T-cell (primary cell): Measurements from ENCODE around the gene SLC1A3. TPM values are rescaled to one million over a fixed set of nuclear protein-coding genes. Genes with fewer than 3 reads are reported as not detected.

ENCODE experiments used
- ATAC-seq, 4 experiments: fragments of 200-7000 bp in 3 of 4; fragments of 150-1000 bp in 1 of 4; cut with Tn5 transposase; replicated peaks in 1 of 4; 1 replicate in 3 of 4; 2 replicates in 1 of 4; pipeline ENCODE4 v1.10.0; 2021; ENCODE audit warnings: moderate library complexity in 3 of 4, mild to moderate bottlenecking in 2 of 4, moderate number of reproducible peaks in 1 of 4
- CTCF ChIA-PET, 2 donors: fragments of 300-600 bp; sonication (Branson Sonifier 250); formaldehyde crosslinking; loops; one replicate each; lab custom pipeline; 2022; ENCODE audit warnings: antibody characterized with exemption in 2 of 2; lab: Charles Lee
- POLR2A ChIA-PET, 2 donors: fragments of 300-600 bp; sonication (Branson Sonifier 250); formaldehyde crosslinking; loops; one replicate each; lab custom pipeline; 2022; ENCODE audit warnings: antibody characterized with exemption in 2 of 2; lab: Charles Lee
- DNase-seq, 35 experiments: peaks; one replicate each; pipeline versions ENCODE4 v3.0.0 to v3.0.0-alpha.2; 2013 to 2023
- H3K27ac ChIP-seq: one replicate; pipeline ENCODE4 v1.5.1; 2013; ENCODE audit warnings: low read length
- H3K27me3 ChIP-seq, 2 experiments: replicated peaks in 1 of 2; 1 replicate in 1 of 2; 2 replicates in 1 of 2; pipeline versions ENCODE4 v1.6.1 to v1.7.0; 2013; ENCODE audit warnings: low read length in 1 of 2, mixed read lengths in 1 of 2; ENCODE audit not compliant: control insufficient read depth in 2 of 2, insufficient read depth in 2 of 2; ENCODE audit errors: extremely low read depth in 1 of 2
- H3K36me3 ChIP-seq, 2 donors: 1 replicate in 1 of 2; 2 replicates in 1 of 2; pipeline versions ENCODE4 v1.6.1 to v1.7.0; 2013; ENCODE audit warnings: low read length in 1 of 2; ENCODE audit not compliant: control insufficient read depth in 2 of 2, insufficient read depth in 1 of 2; ENCODE audit errors: extremely low read depth in 1 of 2
- H3K4me1 ChIP-seq, 2 experiments: 1 replicate in 1 of 2; 2 replicates in 1 of 2; pipeline versions ENCODE4 v1.6.1 to v1.7.0; 2013; ENCODE audit warnings: low read length in 2 of 2, mixed read lengths in 1 of 2; ENCODE audit not compliant: insufficient read depth in 2 of 2, control insufficient read depth in 1 of 2; ENCODE audit errors: extremely low read depth in 1 of 2
- H3K4me3 ChIP-seq, 2 donors: 1 replicate in 1 of 2; 2 replicates in 1 of 2; pipeline versions ENCODE4 v1.5.1 to v1.7.0; 2013; ENCODE audit warnings: mild to moderate bottlenecking in 2 of 2, low read length in 1 of 2, moderate library complexity in 1 of 2; ENCODE audit not compliant: control insufficient read depth in 1 of 2; ENCODE audit errors: extremely low read depth in 1 of 2
- H3K9me3 ChIP-seq: 2 replicates; pipeline ENCODE4 v1.7.0; 2013
- H3K27ac Mint-ChIP-seq, 2 donors: one replicate each; pipeline ENCODE4 v1.8.0; 2020 to 2021; ENCODE audit warnings: mild to moderate bottlenecking in 2 of 2, mixed read lengths in 2 of 2
- H3K27me3 Mint-ChIP-seq, 2 donors: one replicate each; pipeline ENCODE4 v1.8.0; 2021 to 2022; ENCODE audit warnings: mixed read lengths in 2 of 2
- H3K36me3 Mint-ChIP-seq: one replicate; pipeline ENCODE4 v1.8.0; 2021; ENCODE audit warnings: mixed read lengths
- H3K4me1 Mint-ChIP-seq, 3 donors: one replicate each; pipeline ENCODE4 v1.8.0; 2020 to 2022; ENCODE audit warnings: mixed read lengths in 3 of 3, mild to moderate bottlenecking in 1 of 3
- H3K4me3 Mint-ChIP-seq, 3 donors: one replicate each; pipeline ENCODE4 v1.8.0; 2020 to 2022; ENCODE audit warnings: mild to moderate bottlenecking in 3 of 3, mixed read lengths in 3 of 3, moderate library complexity in 3 of 3
- H3K9me3 Mint-ChIP-seq, 3 donors: one replicate each; pipeline ENCODE4 v1.8.0; 2020 to 2022; ENCODE audit warnings: mixed read lengths in 3 of 3
- WGBS: methylation state at CpG from one replicate; pipeline ENCODE4 v1.1.5; 2013; ENCODE audit warnings: missing lambda C conversion rate; ENCODE audit not compliant: insufficient coverage; 5-methylcytosine and 5-hydroxymethylcytosine counted together
- total RNA-seq, 35 experiments: library from RNA in 6 of 35; stranded (reverse) in 6 of 35; fragments of 120-200 nt in 1 of 35; gene quantifications; one replicate each; pipeline versions ENCODE4 v1.2.1 to v1.2.4 and lab custom pipeline; 2013 to 2026

SLC1A3 gene
- total RNA-seq, 5 donors from 2014 or later (not counting 1 experiment from before 2014, with no cell fraction given) = 0.12 to 0.25 (median 0.23) TPM; not detected in 2

DNA sequence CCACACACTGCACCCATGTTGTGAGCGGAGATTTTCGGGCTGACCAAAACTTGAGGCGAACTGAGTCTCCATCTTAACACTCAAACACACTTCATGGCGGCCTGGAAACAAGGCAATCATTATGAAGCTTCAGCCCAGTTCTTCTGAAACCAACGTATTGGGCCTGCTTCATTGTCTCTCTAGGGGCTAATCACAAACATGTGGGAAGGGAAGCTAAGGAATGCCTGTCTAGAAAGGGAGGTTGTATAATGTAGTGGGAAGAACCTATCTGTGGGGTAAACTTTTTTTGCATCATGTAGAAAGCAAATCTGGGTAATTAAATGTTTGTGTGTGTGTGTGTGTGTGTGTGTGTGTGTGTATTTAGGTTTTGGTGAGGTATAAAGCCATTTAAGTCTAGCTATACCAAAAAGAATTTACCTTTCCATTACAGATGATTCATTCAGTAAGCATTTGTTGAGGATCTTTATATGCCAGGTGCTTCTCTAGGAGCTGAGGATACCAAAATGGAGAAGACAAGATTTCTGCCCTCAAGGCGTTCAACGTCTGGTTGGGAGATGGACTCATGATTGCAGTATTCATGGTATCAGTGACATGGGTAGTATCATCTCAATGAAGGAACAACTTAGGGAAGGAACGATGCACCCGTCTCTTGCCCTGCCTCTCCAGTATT, 29.4 kb downstream of the SLC1A3 start:
- Mint-ChIP-seq H3K27ac (no peak overlapping the region), H3K9me3 (no peaks in the 10 kb centered on the region), H3K36me3 (no peaks in the 10 kb centered on the region), H3K4me1 (no peaks in the 10 kb centered on the region), H3K27me3 (peaks cover 18 to 28% of the 10 kb centered on the region in 2 donors), H3K4me3 (no peak overlapping the region)
- no peaks in the 10 kb centered on the region for H3K36me3 ChIP-seq
- no peak overlapping the region for H3K4me3 ChIP-seq
- H3K27me3 ChIP-seq = peaks cover 0 to 2% of the 10 kb centered on the region in 2 experiments
- WGBS = 72% methylated on average over 2 of the region's 9 CpGs
- no peak overlapping the region for H3K27ac ChIP-seq
- ChIA-PET POLR2A (interaction anchor here in 1 of 2 donors (0.7 kb wide), 1 partner anchor 29 kb away, joined by 3 read pairs; the partner anchor contains the start of gene SLC1A3), CTCF (no interaction called here)
- H3K9me3 ChIP-seq = no peaks in the 10 kb centered on the region
- no peak for ATAC-seq
- DNase-seq = no peak
- H3K4me1 ChIP-seq = no peaks in the 10 kb centered on the region

DNA sequence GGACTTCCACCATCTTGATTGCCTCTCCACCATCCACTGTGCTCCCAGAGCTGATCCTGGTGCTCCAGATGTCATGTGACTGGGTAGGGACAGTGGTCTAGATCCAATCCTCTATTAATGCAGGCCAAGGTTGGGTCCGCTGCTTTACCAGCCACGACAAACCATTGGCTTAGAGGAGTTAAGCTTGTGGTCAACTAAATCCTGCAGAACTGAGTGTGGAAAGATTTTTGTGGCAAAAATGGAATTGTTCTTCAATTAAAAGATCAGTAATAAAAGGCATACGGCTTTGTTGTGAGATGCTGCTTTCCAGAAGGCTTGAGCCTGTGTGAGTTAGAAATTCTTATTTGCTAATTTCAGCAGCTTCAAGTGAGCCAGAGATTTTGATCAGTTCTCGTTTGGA, 30.7 kb downstream of the SLC1A3 start:
- H3K27ac ChIP-seq = no peak overlapping the region
- H3K27me3 ChIP-seq = peaks cover 0 to 2% of the 10 kb centered on the region in 2 experiments
- no peaks in the 10 kb centered on the region for H3K9me3 ChIP-seq
- WGBS = 93% methylated on average over 3 of the region's 4 CpGs
- no peaks in the 10 kb centered on the region for H3K36me3 Mint-ChIP-seq
- no peaks in the 10 kb centered on the region for H3K4me1 ChIP-seq
- H3K9me3 Mint-ChIP-seq = no peaks in the 10 kb centered on the region
- ChIA-PET POLR2A (no interaction called here), CTCF (interaction anchor here in 1 of 2 donors (0.5 kb wide), 1 partner anchor 62 kb away, joined by 5 read pairs; no protein-coding TSS in a partner anchor)
- no peak overlapping the region for H3K27ac Mint-ChIP-seq
- H3K36me3 ChIP-seq = no peaks in the 10 kb centered on the region
- no peak overlapping the region for H3K4me3 ChIP-seq
- peaks cover 18 to 23% of the 10 kb centered on the region in 2 donors for H3K27me3 Mint-ChIP-seq
- no peaks in the 10 kb centered on the region for H3K4me1 Mint-ChIP-seq
- no peak for ATAC-seq
- H3K4me3 Mint-ChIP-seq = no peak overlapping the region
- no peak for DNase-seq

DNA sequence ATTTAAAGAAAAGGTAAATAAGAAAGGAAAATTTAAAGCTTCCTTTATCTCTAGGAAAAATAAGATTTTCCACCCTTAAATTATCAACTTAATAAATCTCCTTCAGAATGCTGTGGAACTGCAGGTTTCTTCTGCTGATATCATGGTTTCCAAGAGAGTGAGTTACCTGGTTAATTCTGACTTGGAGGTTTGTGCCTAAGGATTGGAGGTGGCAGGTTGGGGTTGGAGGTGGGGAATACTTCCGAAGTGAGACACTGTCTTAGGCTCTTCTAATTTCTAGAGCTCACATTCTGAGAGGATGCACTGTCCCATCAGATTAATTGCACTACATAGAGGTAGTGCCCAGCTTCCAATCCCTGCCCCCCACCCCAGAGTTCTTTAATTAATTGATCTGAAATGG, 31.1 kb downstream of the SLC1A3 start:
- H3K4me1 Mint-ChIP-seq = no peaks in the 10 kb centered on the region
- DNase-seq (no peak), ATAC-seq (no peak)
- no peaks in the 10 kb centered on the region for H3K9me3 ChIP-seq
- CTCF ChIA-PET = no interaction called here
- H3K4me3 ChIP-seq = no peak overlapping the region
- H3K4me3 Mint-ChIP-seq = no peak overlapping the region
- no peak overlapping the region for H3K27ac ChIP-seq
- H3K27ac Mint-ChIP-seq = no peak overlapping the region
- no peaks in the 10 kb centered on the region for H3K36me3 ChIP-seq
- POLR2A ChIA-PET = no interaction called here
- H3K9me3 Mint-ChIP-seq = no peaks in the 10 kb centered on the region
- no peaks in the 10 kb centered on the region for H3K4me1 ChIP-seq
- WGBS = no CpG with 5 or more reads among the region's 1 CpG
- no peaks in the 10 kb centered on the region for H3K36me3 Mint-ChIP-seq
- peaks cover 0 to 2% of the 10 kb centered on the region in 2 experiments for H3K27me3 ChIP-seq
- peaks cover 18 to 22% of the 10 kb centered on the region in 2 donors for H3K27me3 Mint-ChIP-seq

DNA sequence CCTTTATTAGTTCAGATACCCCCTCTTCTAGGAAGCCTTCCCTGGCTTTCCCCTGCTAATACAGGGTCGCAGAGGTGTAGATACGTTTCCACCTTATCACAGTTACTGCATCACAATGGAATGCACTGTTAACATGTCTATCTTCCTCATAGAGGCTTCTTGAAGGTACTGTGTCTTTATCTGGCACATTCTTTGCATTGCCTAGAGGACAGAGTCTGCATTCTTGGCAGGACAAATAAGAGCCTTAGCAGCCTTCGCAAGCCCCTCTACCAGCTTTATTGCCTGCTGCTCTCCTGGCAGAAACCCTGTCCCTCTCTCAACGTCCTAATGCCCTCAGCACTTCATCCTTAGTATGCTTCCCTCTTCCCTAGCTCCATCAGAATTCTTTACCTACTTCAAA, 31.6 kb downstream of the SLC1A3 start:
- Mint-ChIP-seq H3K4me3 (no peak overlapping the region), H3K36me3 (no peaks in the 10 kb centered on the region), H3K4me1 (no peaks in the 10 kb centered on the region), H3K9me3 (no peaks in the 10 kb centered on the region), H3K27me3 (peaks cover 18 to 22% of the 10 kb centered on the region in 2 donors), H3K27ac (no peak overlapping the region)
- peaks cover 0 to 2% of the 10 kb centered on the region in 2 experiments for H3K27me3 ChIP-seq
- no peak overlapping the region for H3K27ac ChIP-seq
- no peak overlapping the region for H3K4me3 ChIP-seq
- H3K36me3 ChIP-seq = no peaks in the 10 kb centered on the region
- no peak for DNase-seq
- CTCF ChIA-PET = no interaction called here
- WGBS = 71% methylated on average over 4 of the region's 4 CpGs
- H3K4me1 ChIP-seq = no peaks in the 10 kb centered on the region
- H3K9me3 ChIP-seq = no peaks in the 10 kb centered on the region
- ATAC-seq = no peak
- POLR2A ChIA-PET = interaction anchor here in 1 of 2 donors (0.6 kb wide), 1 partner anchor 1343 kb away, joined by 3 read pairs; no protein-coding TSS in a partner anchor

DNA sequence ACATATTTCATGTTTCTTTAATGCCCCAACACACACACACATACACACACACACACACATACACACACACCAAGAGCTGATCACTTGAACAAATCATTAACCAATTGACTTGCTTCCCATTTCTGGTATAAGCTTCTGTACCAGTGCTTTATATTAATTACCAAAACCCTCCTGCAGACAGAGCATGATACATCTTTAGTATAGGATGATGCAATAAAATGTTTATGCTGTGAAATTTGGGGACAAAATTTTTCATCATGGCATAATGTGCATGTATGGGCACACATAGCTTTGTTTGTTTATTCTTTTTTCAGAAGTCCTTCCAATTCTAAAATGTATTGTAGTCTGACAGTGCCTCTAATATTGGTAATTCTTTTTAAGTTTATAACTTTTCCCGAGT, 34.5 kb downstream of the SLC1A3 start:
- Mint-ChIP-seq H3K4me3 (no peak overlapping the region), H3K36me3 (no peaks in the 10 kb centered on the region), H3K9me3 (no peaks in the 10 kb centered on the region), H3K4me1 (no peaks in the 10 kb centered on the region), H3K27me3 (peaks cover 18 to 19% of the 10 kb centered on the region in 2 donors), H3K27ac (no peak overlapping the region)
- POLR2A ChIA-PET = no interaction called here
- Histone ChIP-seq H3K27me3 (peaks cover 0 to 2% of the 10 kb centered on the region in 2 experiments), H3K36me3 (no peaks in the 10 kb centered on the region), H3K9me3 (no peaks in the 10 kb centered on the region), H3K4me1 (no peaks in the 10 kb centered on the region), H3K27ac (no peak overlapping the region), H3K4me3 (no peak overlapping the region)
- CTCF ChIA-PET = no interaction called here
- ATAC-seq (no peak), DNase-seq (no peak)
- WGBS = no CpG with 5 or more reads among the region's 1 CpG

DNA sequence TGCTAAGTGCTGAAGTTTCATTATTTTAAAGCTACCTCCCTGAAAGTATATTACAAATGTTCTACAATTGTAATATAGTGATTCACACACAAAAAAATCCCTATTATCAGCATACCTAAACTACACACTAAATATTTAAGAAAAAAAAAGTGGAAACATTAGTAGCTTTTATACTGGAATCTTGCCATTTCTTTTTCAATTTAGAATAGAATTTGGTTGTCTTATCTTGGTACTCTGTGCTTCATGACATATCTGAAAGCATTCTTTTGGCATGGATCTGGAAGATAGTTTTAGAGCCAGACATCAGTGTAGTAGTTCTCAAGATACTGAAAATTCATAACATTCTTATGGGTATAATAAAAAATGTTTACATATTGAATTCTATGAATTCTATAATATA, 35.0 kb downstream of the SLC1A3 start:
- no peaks in the 10 kb centered on the region for H3K9me3 ChIP-seq
- no peaks in the 10 kb centered on the region for H3K36me3 Mint-ChIP-seq
- DNase-seq = no peak
- no peak for ATAC-seq
- H3K27ac ChIP-seq = no peak overlapping the region
- no peak overlapping the region for H3K4me3 Mint-ChIP-seq
- no peaks in the 10 kb centered on the region for H3K4me1 Mint-ChIP-seq
- H3K4me1 ChIP-seq = no peaks in the 10 kb centered on the region
- H3K27ac Mint-ChIP-seq = no peak overlapping the region
- ChIA-PET CTCF (interaction anchor here (0.6 kb wide), 2 partner anchors 33 to 1882 kb away, joined by 3 to 4 read pairs; no protein-coding TSS in a partner anchor), POLR2A (no interaction called here)
- H3K36me3 ChIP-seq = no peaks in the 10 kb centered on the region
- peaks cover 0 to 2% of the 10 kb centered on the region in 2 experiments for H3K27me3 ChIP-seq
- H3K27me3 Mint-ChIP-seq = peaks cover 18 to 19% of the 10 kb centered on the region in 2 donors
- H3K9me3 Mint-ChIP-seq = no peaks in the 10 kb centered on the region
- H3K4me3 ChIP-seq = no peak overlapping the region
